DOHH2 (cell line): Measurements from ENCODE around the gene BICC1.

ENCODE experiments used
- H3F3A ChIP-seq: fragments of 200-600 bp; sonication (generic), shearing (Covaris generic); 2 replicates; pipeline ENCODE4 v1.6.0; 2016; ENCODE audit warnings: antibody characterized with exemption, mild to moderate bottlenecking; ENCODE audit not compliant: control insufficient read depth, insufficient read depth
- H3K27ac ChIP-seq: fragments of 200-600 bp; sonication (generic); 2 replicates; pipeline ENCODE4 v1.5.1; 2014; ENCODE audit warnings: low read depth, mild to moderate bottlenecking, low read length, moderate library complexity
- H3K27me3 ChIP-seq: fragments of 200-600 bp; sonication (generic); 2 replicates; pipeline ENCODE4 v1.6.1; 2014; ENCODE audit warnings: mild to moderate bottlenecking, low read length, mixed read lengths; ENCODE audit not compliant: control insufficient read depth
- H3K36me3 ChIP-seq: fragments of 200-600 bp; sonication (generic); 2 replicates; pipeline ENCODE4 v1.6.1; 2014; ENCODE audit warnings: mild to moderate bottlenecking, low read length, moderate library complexity, mixed read lengths; ENCODE audit not compliant: control insufficient read depth
- H3K4me1 ChIP-seq: fragments of 200-600 bp; sonication (generic); 2 replicates; pipeline ENCODE4 v1.6.1; 2014; ENCODE audit warnings: mild to moderate bottlenecking, low read length, mixed read lengths; ENCODE audit not compliant: control insufficient read depth
- H3K4me2 ChIP-seq: fragments of 200-600 bp; sonication (generic); 2 replicates; pipeline ENCODE4 v1.6.0; 2014; ENCODE audit warnings: mild to moderate bottlenecking, low read length, moderate library complexity
- H3K4me3 ChIP-seq: fragments of 200-600 bp; sonication (generic); 2 replicates; pipeline ENCODE4 v1.5.1; 2014; ENCODE audit warnings: mild to moderate bottlenecking, low read length, mixed read lengths
- H3K79me2 ChIP-seq: fragments of 200-600 bp; sonication (generic); 2 replicates; pipeline ENCODE4 v1.6.1; 2014; ENCODE audit warnings: mild to moderate bottlenecking, low read length, mixed read lengths; ENCODE audit not compliant: control insufficient read depth
- H3K9me2 ChIP-seq: fragments of 200-600 bp; sonication (generic); replicated peaks from 2 replicates; pipeline ENCODE4 v1.6.1; 2014; ENCODE audit warnings: mild to moderate bottlenecking, low read length, mixed read lengths; ENCODE audit not compliant: control insufficient read depth
- H3K9me3 ChIP-seq: fragments of 200-600 bp; sonication (generic); 2 replicates; pipeline ENCODE4 v1.6.1; 2014; ENCODE audit warnings: antibody characterized with exemption, low read length, mixed read lengths; ENCODE audit not compliant: control insufficient read depth, insufficient read depth
- H4K20me1 ChIP-seq: fragments of 200-600 bp; sonication (generic); 2 replicates; pipeline ENCODE4 v1.6.0; 2014; ENCODE audit warnings: low read depth, mild to moderate bottlenecking, antibody characterized with exemption, low read length, moderate library complexity; ENCODE audit not compliant: control insufficient read depth, insufficient read depth
- CTCF ChIP-seq: fragments of 200-600 bp; sonication (generic); IDR thresholded peaks from one replicate; pipeline ENCODE4 v1.5.1; 2014; ENCODE audit warnings: antibody characterized with exemption, mild to moderate bottlenecking, low read depth, low read length; ENCODE audit not compliant: poor library complexity, severe bottlenecking
- EZH2phosphoT487 ChIP-seq: fragments of 200-600 bp; sonication (generic); IDR thresholded peaks from 2 replicates; pipeline ENCODE4 v1.6.1; 2017; ENCODE audit warnings: borderline replicate concordance, mild to moderate bottlenecking, antibody characterized with exemption, low read length, moderate library complexity, mixed read lengths

Gene BICC1

GRCh38 chr10:58824396-58824795, 311.7 kb downstream of the BICC1 start:
- H3K9me3 ChIP-seq: no peaks in the 10 kb centered on the region
- H3F3A ChIP-seq: no peaks in the 10 kb centered on the region
- H3K27me3 ChIP-seq: no peaks in the 10 kb centered on the region
- TF ChIP-seq EZH2phosphoT487 (no peak), CTCF (no peak)
- H3K4me1 ChIP-seq: no peaks in the 10 kb centered on the region
- no peak overlapping the region for H3K4me2 ChIP-seq
- H3K9me2 ChIP-seq: no peaks in the 10 kb centered on the region
- no peaks in the 10 kb centered on the region for H3K36me3 ChIP-seq
- H3K79me2 ChIP-seq: no peaks in the 10 kb centered on the region
- H3K4me3 ChIP-seq: no peak overlapping the region
- no peak overlapping the region for H3K27ac ChIP-seq
- no peaks in the 10 kb centered on the region for H4K20me1 ChIP-seq

DNA sequence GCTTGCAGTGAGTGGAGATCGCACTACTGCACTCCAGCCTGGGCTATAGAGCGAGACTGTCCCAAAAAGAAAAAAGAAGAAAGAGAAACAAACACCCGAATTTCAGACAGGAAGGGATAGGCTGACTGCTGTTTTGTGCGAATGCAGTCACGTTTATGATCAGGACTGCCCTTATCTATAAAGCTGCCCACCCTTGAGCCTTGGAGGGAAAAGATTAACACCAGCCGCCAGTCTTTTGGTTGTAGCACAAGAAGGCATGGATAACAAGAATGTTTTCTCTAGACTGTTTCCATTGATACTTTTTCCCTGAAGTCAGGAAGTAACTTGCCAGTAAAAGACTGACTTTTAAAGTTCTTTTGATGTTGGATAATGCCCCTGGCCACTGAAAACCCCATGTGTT, 314.0 kb downstream of the BICC1 start:
- Histone ChIP-seq H4K20me1 (no peaks in the 10 kb centered on the region), H3K4me3 (no peak overlapping the region), H3K4me1 (no peaks in the 10 kb centered on the region), H3K4me2 (no peak overlapping the region), H3K9me3 (no peaks in the 10 kb centered on the region), H3F3A (no peaks in the 10 kb centered on the region), H3K9me2 (no peaks in the 10 kb centered on the region), H3K79me2 (no peaks in the 10 kb centered on the region), H3K36me3 (no peaks in the 10 kb centered on the region), H3K27me3 (no peaks in the 10 kb centered on the region), H3K27ac (no peak overlapping the region)
- no peak for TF ChIP-seq CTCF
- TF ChIP-seq EZH2phosphoT487: no peak

DNA sequence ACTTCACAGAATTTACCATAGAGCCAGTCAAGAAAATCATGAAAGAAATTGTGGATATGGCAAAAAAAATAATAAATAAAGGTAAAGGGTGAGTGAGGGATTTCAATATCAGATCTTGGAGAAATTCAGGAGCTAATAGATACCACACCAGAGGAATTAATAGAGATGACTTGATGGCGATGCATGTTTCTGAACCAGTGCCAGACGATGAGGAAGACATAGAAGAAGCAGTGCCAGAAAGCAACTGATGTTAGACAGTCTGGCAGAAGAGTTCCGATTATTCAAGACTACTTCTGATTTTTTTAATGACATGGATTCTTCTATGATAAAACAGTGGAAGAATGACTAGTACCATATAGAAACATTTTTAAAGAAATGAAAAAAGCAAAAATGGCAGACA, 314.7 kb downstream of the BICC1 start:
- Histone ChIP-seq H3K9me2 (no peaks in the 10 kb centered on the region), H3K4me2 (no peak overlapping the region), H3K79me2 (no peaks in the 10 kb centered on the region), H3K4me1 (no peaks in the 10 kb centered on the region), H3F3A (no peaks in the 10 kb centered on the region), H3K36me3 (no peaks in the 10 kb centered on the region), H4K20me1 (no peaks in the 10 kb centered on the region), H3K4me3 (no peak overlapping the region), H3K9me3 (no peaks in the 10 kb centered on the region), H3K27ac (no peak overlapping the region), H3K27me3 (no peaks in the 10 kb centered on the region)
- TF ChIP-seq EZH2phosphoT487 (no peak), CTCF (no peak)

DNA sequence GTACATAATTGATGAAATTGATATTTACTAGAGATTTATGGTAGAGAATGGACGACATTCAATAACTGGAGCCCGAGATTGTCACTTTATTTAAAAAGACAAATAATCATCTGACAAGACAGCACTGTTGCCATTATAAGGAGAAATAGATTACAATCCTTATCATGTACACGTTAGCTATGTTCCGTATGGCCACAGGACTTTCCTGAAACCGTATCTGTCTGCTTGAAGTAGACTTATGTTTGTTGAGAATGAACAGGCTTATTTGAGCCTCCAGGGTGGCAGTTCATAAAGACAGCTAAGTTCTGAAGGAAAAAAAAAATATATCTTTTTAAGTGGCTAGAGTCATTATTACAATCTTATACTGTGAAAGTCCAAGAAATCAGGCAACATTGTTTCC, 317.2 kb downstream of the BICC1 start:
- no peaks in the 10 kb centered on the region for H3K9me3 ChIP-seq
- H4K20me1 ChIP-seq: no peaks in the 10 kb centered on the region
- no peaks in the 10 kb centered on the region for H3K4me1 ChIP-seq
- no peaks in the 10 kb centered on the region for H3F3A ChIP-seq
- no peak overlapping the region for H3K4me2 ChIP-seq
- H3K79me2 ChIP-seq: no peaks in the 10 kb centered on the region
- no peaks in the 10 kb centered on the region for H3K36me3 ChIP-seq
- TF ChIP-seq CTCF: no peak
- TF ChIP-seq EZH2phosphoT487: no peak
- no peaks in the 10 kb centered on the region for H3K27me3 ChIP-seq
- no peak overlapping the region for H3K4me3 ChIP-seq
- H3K9me2 ChIP-seq: no peaks in the 10 kb centered on the region
- H3K27ac ChIP-seq: no peak overlapping the region
